ENCODE results near the gene MAEA. TPM values are rescaled to one million over a fixed set of nuclear protein-coding genes. Genes with fewer than 3 reads are reported as not detected.
A peak's percentile ranks its signal among the peaks of the same experiment; 100 is the strongest.

MAEA gene
- total and polyA plus RNA-seq, 8 donors = 28.6 to 74.7 (median 32.7) TPM

GRCh38 chr4:1376391-1376840 is 86.7 kb downstream of the MAEA start:
- no peak for TF ChIP-seq CTCF (IDR thresholded peaks at IDR 0.05)
- Histone ChIP-seq H3K9me3 (no peaks in the 10 kb centered on the region), H3K27ac (no peak overlapping the region), H3K4me3 (no peak overlapping the region), H3K36me3 (peaks cover 0 to 8% (median 0%) of the 10 kb centered on the region in 3 donors), H3K4me1 (no peaks in the 10 kb centered on the region), H3K27me3 (no peaks in the 10 kb centered on the region)
- ATAC-seq = no peak
- WGBS, 2 donors = 92 to 95% methylated on average over 23 of the region's 23 CpGs
- intact Hi-C loops (cut with DNase I) = no loop called here
- peak in 3 of 6 donors; percentile 0 to 74 (median 12) for DNase-seq
- no peak for FAIRE-seq

DNA sequence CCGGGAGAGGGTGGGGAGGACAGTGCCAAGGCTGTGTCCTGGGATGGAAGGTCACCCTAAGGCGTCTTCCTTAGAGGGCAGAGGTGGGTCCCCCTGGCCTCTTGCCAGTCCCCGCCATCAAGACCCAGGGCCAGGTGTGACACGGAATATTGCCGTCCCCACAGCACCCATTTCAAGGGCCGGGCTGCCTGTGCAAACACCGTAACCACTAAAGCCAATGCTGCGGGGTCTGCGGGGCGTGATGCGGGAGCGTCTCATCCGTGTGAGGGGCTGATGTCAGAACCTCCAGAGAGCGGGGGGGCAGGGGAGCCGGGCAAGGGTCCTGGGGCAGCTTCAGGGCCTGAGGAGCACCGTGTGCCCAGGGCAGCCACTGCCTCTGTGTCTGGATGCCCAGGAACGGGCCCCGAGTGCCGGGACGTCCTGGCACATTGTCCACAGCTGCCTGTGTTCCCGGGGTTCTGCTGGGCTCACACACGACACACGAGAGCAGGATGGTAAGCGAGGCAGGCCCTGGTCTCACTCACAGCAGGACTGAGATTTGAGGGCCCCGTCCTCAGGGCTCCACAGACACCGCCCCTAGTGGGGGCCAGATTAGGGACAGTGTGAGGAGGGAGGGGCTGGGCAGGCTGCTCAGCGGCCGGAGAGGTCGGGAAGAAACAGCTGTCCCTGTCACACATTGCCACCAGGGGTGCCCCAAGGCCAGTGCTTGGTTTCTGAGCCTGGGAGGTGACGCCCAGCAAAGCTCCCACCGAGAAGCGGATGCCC is 87.3 kb downstream of the MAEA start:
- DNase-seq (peak in 4 of 6 donors; percentile 1 to 75 (median 41)), FAIRE-seq (no peak), ATAC-seq (no peak)

GRCh38 chr4:1377606-1378261 is 88.0 kb downstream of the MAEA start:
- no peak for TF ChIP-seq CTCF (IDR thresholded peaks at IDR 0.05)
- FAIRE-seq = no peak
- peak in 4 of 6 donors; percentile 1 to 73 (median 41) for DNase-seq
- no peak for ATAC-seq
- Histone ChIP-seq H3K4me3 (no peak overlapping the region), H3K9me3 (no peaks in the 10 kb centered on the region), H3K27me3 (no peaks in the 10 kb centered on the region), H3K4me1 (no peaks in the 10 kb centered on the region), H3K27ac (no peak overlapping the region), H3K36me3 (peaks cover 0 to 8% (median 0%) of the 10 kb centered on the region in 3 donors)
- WGBS, 2 donors = 94 to 95% methylated on average over 19 of the region's 19 CpGs
- intact Hi-C loops (cut with DNase I) = no loop called here

More for the DNA sequence above, 87.3 kb downstream of the MAEA start:
- H3K36me3 ChIP-seq = peaks cover 0 to 8% (median 0%) of the 10 kb centered on the region in 3 donors
- WGBS, 2 donors = 84 to 89% methylated on average over 32 of the region's 32 CpGs
- H3K9me3 ChIP-seq = no peaks in the 10 kb centered on the region
- no peaks in the 10 kb centered on the region for H3K4me1 ChIP-seq
- intact Hi-C loops (cut with DNase I) = no loop called here
- H3K4me3 ChIP-seq = no peak overlapping the region
- no peak for TF ChIP-seq CTCF (IDR thresholded peaks at IDR 0.05)
- no peak overlapping the region for H3K27ac ChIP-seq
- H3K27me3 ChIP-seq = no peaks in the 10 kb centered on the region

GRCh38 chr4:1378559-1379231 is 89.0 kb downstream of the MAEA start:
- Histone ChIP-seq H3K9me3 (no peaks in the 10 kb centered on the region), H3K27ac (no peak overlapping the region), H3K4me1 (no peaks in the 10 kb centered on the region), H3K27me3 (no peaks in the 10 kb centered on the region), H3K36me3 (peaks cover 0 to 8% (median 0%) of the 10 kb centered on the region in 3 donors), H3K4me3 (no peak overlapping the region)
- intact Hi-C loops (cut with DNase I) = no loop called here
- ATAC-seq = no peak
- 89 to 93% methylated on average over 28 to 30 of the region's 30 CpGs for WGBS, 2 donors
- TF ChIP-seq CTCF (IDR thresholded peaks at IDR 0.05) = no peak
- DNase-seq = peak in 3 of 6 donors; percentile 23 to 79 (median 53)
- FAIRE-seq = no peak

Measured in pancreas (tissue), 10 donors.